Fibroblast of upper back skin (primary cell): Measurements from ENCODE around the gene RABGEF1.
A peak's percentile ranks its signal among the peaks of the same experiment; 100 is the strongest.
"Not testable (repeated sequence)": the region's sequence is repeated elsewhere in the genome, so short reads cannot be mapped to it uniquely, and the experiment has no call there.

Source experiments
- DNase-seq: peaks from one replicate; pipeline ENCODE4 v3.0.0-alpha.2; 2013

The RABGEF1 gene

GRCh38 chr7:66740302-66740979 is at the start of gene RABGEF1:
Gene RABGEF1, plus strand, starts transcription at chr7:66740733. Its CDS starts 31,167 bp downstream, at chr7:66771900.
- peak; percentile 94 for DNase-seq

DNA sequence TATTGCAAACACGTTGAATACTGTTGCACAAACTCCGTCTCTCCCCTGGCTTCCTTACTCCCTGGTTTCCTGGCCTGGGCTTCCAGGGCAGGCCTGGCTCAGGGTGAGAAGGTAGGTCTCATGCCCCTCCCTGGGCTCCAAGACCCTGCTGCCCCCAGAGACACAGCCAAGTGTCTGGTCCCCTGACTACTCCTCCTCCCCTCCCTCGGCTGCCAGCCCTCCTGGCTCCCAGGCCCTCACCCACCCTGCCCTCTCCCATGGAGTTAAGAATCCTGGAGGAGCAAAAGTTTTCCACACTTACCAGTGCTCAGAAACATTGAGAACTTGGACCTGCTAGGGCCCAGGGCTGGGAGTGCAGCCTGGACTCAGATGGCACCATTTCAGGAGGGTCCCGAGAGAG is 47.2 kb upstream of the RABGEF1 start:
- no peak for DNase-seq

GRCh38 chr7:66694286-66694685 is 46.2 kb upstream of the RABGEF1 start:
- no peak for DNase-seq

DNA sequence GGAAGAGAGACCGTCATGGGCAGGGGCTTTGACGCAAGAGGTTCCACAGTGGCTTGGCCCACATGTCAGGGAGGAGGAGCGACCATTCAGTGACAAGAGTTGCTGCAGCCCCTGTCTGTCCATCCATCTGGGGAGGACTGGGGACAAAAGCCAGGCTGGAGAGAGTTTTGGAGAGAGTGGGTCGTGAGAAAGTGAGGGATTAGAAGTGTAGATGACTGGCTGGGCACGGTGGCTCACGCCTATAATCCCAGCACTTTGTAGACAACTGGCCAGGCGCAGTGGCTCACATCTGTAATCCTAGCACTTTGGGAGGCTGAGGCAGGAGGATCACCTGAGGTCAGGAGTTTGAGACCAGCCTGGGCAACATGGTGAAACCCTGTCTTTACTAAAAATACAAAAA is 45.1 kb upstream of the RABGEF1 start:
- DNase-seq: not testable (repeated sequence)

- not testable (repeated sequence) for DNase-seq
Observed at GRCh38 chr7:66696134-66696533, 44.4 kb upstream of the RABGEF1 start.

DNA sequence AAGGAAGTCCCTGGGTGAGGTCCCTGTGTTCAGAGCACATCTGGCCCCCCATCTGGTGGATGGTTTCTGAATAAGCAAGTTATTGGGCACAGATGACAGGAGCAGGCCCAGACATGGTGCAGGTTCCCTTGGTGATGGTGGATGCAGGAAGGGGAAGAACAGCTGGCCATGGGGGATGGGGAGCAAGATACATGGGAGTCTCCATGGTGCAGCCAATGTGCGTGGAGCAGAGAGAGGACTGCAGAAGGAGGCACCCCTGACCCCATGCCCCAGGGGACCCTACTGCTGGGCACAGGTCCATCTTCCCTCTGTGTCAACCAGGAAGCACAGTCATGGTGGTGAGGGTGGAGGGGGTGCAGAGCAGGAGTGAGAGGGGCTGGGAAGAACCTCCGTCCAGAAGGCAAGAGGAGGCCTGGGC is 43.8 kb upstream of the RABGEF1 start:
- DNase-seq: peak; percentile 41

- peak; percentile 71 for DNase-seq
Observed at GRCh38 chr7:66697449-66698438, 42.8 kb upstream of the RABGEF1 start.

DNA sequence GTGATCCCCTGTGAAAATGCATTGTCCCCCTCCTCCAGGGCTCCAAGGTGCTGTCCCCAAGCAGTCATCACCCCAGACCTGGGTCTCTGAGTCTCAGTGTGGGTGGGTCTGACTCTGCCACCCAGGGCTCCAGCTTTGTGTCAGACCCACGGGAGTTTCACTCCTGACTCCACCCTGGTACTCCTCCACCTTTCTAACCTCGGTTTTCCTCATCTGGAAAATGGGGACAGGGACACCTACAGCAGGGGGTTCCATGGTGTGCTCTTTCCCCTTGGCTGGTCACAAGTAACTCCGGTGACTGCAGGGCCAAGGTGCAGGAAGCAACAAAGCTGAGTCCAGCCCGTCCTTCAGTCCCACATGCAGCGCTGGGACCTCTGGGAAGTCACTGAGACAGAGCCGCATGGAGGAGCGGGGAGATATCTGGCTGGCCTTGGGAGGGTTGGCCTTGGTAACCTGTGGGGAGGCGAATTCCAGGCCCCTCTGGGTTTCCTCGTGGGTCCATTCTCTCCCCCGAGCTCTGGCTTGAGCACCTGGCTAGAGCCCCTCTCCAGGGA is 41.8 kb upstream of the RABGEF1 start:
- no peak for DNase-seq

GRCh38 chr7:66699998-66700397 is 40.5 kb upstream of the RABGEF1 start:
- no peak for DNase-seq

DNA sequence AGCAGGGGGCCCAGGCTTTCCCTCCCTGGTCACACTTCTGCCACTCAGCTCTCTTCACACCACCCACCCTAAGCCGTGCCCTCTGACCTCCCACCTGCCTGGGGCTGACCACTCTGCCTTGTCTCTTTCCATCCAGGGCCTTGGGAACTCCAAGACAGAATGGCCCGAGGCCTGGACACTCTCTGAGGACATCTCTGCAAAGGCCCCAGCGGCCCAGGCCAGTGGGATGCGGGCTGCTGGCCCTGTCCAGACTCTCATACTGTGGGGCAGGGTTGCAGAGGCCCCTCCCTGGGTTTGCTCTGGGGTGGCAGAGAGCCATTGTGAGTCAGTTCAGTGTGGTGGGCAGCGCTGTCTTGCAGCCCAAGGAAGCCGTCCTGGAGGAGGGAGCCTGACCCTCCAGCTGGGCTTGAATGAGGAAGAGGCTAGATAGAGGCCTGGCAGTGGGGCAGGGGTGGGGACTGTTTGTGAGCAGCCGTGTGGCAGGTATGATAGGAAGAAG is 39.9 kb upstream of the RABGEF1 start:
- DNase-seq: no peak

GRCh38 chr7:66707825-66708224 is 32.7 kb upstream of the RABGEF1 start:
- DNase-seq: no peak

DNA sequence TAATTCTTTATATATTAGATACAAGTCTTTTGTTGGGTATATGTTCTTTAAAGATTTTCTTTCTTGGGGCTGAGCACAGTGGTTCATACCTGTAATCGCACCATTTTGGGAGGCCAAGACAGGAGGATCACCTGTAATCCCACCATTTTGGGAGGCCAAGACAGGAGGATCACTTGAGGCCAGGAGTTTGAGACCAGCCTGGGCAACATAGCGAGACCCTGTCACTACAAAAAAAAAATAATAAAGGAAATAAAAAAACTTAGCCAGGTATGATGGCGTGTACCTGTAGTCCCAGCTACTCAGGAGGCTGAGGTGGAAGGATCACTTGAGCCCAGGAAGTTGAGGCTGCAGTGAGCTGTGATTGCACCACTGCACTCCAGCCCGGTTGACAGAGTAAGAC is 29.8 kb upstream of the RABGEF1 start:
- not testable (repeated sequence) for DNase-seq

GRCh38 chr7:66713687-66714086 is 26.8 kb upstream of the RABGEF1 start:
- DNase-seq: no peak

GRCh38 chr7:66716634-66717033 is 23.9 kb upstream of the RABGEF1 start:
- not testable (repeated sequence) for DNase-seq

DNA sequence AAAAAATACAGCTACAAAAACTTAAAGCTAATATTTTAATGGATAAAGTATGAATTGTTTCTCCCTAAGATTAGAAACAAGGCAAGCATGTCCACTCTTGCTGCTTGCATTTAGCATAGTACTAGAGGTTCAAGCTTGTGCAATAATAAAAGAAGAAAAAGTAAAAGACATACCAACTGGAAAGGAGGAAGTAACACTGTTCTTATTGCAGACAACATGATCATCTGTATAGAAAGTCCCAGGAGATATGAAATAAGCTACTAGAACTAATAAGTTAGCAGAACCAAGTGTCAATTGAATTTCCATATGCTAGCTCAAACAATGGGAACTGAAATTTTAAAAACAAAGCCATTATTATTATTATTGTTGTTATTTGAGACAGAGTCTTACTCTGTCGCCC is 20.0 kb upstream of the RABGEF1 start:
- no peak for DNase-seq

- no peak for DNase-seq
Observed at GRCh38 chr7:66725843-66726242, 14.7 kb upstream of the RABGEF1 start.

DNA sequence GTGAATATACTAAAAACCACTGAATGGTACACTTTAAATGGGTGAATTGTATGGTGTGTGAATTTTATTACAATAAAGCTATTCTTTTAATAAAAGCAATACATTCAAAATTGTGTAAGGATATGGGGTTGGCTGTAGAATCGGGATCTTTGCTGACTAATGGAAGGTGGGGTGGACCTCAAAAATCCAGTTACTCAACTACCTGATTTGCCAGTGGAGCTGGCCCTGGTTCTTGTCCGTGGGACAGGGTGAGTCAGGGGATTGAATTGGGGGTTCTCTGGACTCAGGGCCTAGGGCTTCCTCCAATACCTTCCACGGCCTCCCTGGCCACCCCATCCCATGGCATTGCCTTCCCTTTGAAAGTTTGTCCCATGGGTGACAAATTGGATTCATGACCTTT is 13.5 kb upstream of the RABGEF1 start:
- DNase-seq: no peak

GRCh38 chr7:66728571-66728970 is 12.0 kb upstream of the RABGEF1 start:
- DNase-seq: no peak

GRCh38 chr7:66729274-66729673 is 11.3 kb upstream of the RABGEF1 start:
- DNase-seq: no peak

DNA sequence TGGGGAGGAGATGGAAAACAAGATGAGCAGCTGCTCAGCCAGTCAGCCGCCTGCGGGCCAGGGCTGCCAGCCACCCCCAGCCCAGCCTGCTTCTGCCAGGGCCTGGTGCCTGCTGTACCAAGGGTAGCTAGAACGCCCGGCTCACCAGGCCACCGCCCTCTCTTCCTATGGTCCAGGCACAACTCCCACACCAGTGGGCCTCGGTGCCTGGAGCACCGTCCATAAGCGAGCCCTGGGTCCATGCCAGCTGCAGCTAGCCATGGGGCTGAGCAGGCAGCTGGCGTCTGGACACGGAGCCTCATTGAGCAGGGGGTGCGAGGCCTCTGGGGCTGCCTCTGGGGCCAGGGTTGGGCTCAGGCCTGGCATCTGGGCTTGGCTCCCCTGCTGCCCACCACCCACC is 8.5 kb upstream of the RABGEF1 start:
- DNase-seq: no peak

GRCh38 chr7:66732439-66732838 is 8.1 kb upstream of the RABGEF1 start:
- no peak for DNase-seq

DNA sequence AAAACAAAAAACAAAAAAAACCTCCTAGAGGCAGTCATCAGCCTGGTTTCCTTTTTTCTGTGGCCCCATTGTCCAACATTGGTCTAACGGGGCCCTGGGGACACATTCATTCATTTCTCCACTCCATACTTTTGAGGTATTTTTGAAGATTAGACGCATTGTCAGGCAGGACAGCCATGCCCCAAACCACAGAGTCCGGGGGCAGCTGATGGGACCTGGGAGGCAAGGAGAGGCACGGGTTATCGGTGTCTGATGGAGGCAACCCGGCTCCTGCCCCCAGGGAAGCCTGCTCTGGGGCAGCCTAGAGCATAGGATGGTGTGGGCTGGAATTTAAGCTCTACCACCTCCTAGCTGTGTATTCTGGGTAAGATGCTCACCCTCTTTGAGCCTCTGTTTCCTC is 6.5 kb upstream of the RABGEF1 start:
- DNase-seq: no peak

DNA sequence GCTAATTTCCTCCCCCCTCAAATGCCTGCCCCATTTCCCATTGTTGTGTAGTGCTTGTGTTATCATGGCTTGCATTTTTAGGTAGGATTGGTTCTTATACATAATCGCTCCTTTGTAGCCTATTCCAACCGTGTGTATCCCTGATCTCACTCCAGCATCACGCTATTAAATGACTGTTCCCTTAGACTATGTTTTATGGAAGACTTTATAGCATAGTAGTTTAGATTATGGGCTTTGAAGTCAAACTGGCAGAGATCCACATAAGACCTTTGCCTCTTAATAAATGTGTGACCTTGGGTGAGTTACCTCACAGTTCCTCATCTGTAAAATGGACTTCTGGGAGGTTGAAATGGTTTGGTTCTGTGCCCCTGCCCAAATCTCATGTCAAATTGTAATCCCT is 5.4 kb upstream of the RABGEF1 start:
- no peak for DNase-seq

- no peak for DNase-seq
Observed at GRCh38 chr7:66735850-66736249, 4.7 kb upstream of the RABGEF1 start.
